ENCODE data around the gene DHDH. TPM values are rescaled to one million over a fixed set of nuclear protein-coding genes. Genes with fewer than 3 reads are reported as not detected.

Gene DHDH
- total RNA-seq, 1 experiment from 2014 or later, result 3.3 TPM

DNA sequence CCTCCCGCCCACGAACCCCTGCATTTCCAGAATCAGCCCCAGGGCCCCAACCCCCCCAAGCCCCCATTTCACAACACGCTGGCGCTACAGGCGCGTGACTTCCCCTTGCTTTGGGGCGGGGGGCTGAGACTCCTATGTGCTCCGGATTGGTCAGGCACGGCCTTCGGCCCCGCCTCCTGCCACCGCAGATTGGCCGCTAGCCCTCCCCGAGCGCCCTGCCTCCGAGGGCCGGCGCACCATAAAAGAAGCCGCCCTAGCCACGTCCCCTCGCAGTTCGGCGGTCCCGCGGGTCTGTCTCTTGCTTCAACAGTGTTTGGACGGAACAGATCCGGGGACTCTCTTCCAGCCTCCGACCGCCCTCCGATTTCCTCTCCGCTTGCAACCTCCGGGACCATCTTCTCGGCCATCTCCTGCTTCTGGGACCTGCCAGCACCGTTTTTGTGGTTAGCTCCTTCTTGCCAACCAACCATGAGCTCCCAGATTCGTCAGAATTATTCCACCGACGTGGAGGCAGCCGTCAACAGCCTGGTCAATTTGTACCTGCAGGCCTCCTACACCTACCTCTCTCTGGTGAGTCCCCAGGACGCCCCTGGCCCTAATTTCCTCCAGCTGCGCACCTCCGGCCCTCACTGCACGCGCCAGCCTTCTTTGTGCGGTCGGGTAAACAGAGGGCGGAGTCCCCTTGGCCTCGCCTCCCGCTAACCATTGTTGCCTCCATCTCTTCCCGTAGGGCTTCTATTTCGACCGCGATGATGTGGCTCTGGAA is 31.7 kb downstream of the DHDH start, which contains the start of gene FTL:
FTL (plus strand) TSS at position 270 of the 766 bp plus-strand sequence; CDS start at position 469, 199 bp downstream.
- no peaks in the 10 kb centered on the region for H3K27me3 Mint-ChIP-seq (ENCODE audit: insufficient read depth, unreplicated experiment)
- CTCF ChIA-PET, result no interaction called here

DNA sequence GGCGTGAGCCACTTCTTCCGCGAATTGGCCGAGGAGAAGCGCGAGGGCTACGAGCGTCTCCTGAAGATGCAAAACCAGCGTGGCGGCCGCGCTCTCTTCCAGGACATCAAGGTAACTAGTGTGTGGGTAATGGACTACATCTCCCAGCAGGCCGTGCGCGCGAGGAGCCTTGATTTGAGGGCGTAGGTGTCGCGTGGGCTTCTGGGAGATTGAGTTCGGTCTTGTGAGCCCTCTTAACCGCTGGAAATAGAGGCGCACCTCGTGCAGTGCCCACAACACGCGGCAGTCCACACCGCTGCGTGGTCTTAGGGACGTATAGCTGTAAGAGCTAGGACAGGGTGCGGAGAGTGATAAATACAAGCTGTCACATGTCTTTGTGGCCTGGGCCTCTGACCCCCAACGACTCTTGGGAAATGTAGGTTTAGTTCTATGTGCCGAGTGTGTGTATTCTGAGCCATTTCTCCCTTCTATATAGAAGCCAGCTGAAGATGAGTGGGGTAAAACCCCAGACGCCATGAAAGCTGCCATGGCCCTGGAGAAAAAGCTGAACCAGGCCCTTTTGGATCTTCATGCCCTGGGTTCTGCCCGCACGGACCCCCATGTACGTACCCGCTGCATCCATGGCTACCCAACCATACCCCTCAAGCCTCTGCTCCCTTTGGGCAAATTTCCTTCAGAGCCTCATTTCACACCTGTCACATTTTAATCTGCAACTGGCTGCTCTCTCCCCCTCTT is 32.5 kb downstream of the DHDH start:
- Mint-ChIP-seq H3K4me3 (ENCODE audit: unreplicated experiment) (peak overlapping the region; percentile 96), H3K9me3 (ENCODE audit: unreplicated experiment) (no peaks in the 10 kb centered on the region), H3K4me1 (ENCODE audit: low read depth, unreplicated experiment) (peaks cover 38% of the 10 kb centered on the region), H3K36me3 (ENCODE audit: insufficient read depth, unreplicated experiment) (peaks cover 100% of the 10 kb centered on the region), H3K27me3 (ENCODE audit: insufficient read depth, unreplicated experiment) (no peaks in the 10 kb centered on the region), H3K27ac (ENCODE audit: unreplicated experiment) (peak overlapping the region; percentile 96)
- ChIA-PET CTCF (interaction anchor here (2.1 kb wide), 1 partner anchor 27 kb away, joined by 8 read pairs; the partner anchor contains the start of genes GYS1 and RUVBL2), POLR2A (interaction anchor here (0.6 to 2.5 kb wide), 7 partner anchors 11 to 121 kb away, joined by 3 to 16 read pairs (median 4); partner anchors contain the start of genes GYS1, NUCB1 and RUVBL2)
- H3K27me3 ChIP-seq (replicated peaks; ENCODE audit: control insufficient read depth, insufficient read depth, low read length), result no peaks in the 10 kb centered on the region
- H3K4me1 ChIP-seq, result peaks cover 27% of the 10 kb centered on the region
- DNase-seq, result peak; percentile 79 to 84
- TF ChIP-seq, protein P1, sequence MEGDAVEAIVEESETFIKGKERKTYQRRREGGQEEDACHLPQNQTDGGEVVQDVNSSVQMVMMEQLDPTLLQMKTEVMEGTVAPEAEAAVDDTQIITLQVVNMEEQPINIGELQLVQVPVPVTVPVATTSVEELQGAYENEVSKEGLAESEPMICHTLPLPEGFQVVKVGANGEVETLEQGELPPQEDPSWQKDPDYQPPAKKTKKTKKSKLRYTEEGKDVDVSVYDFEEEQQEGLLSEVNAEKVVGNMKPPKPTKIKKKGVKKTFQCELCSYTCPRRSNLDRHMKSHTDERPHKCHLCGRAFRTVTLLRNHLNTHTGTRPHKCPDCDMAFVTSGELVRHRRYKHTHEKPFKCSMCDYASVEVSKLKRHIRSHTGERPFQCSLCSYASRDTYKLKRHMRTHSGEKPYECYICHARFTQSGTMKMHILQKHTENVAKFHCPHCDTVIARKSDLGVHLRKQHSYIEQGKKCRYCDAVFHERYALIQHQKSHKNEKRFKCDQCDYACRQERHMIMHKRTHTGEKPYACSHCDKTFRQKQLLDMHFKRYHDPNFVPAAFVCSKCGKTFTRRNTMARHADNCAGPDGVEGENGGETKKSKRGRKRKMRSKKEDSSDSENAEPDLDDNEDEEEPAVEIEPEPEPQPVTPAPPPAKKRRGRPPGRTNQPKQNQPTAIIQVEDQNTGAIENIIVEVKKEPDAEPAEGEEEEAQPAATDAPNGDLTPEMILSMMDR (IDR thresholded peaks at IDR 0.05; ENCODE audit: insufficient read depth in 1 of 2, low read depth in 1 of 2, low read length in 1 of 2, severe bottlenecking in 1 of 2, unreplicated experiment in 1 of 2), result no peak
- H3K9me3 ChIP-seq, result 0 out of 2 replicates have a peak, but pooled peaks cover 3% of the 10 kb centered on the region
- intact Hi-C loops (cut with micrococcal nuclease; ENCODE audit: unreplicated experiment), result no loop called here
- H3K36me3 ChIP-seq (ENCODE audit: control insufficient read depth, insufficient read depth, low read length), result peaks cover 13% of the 10 kb centered on the region
- peak overlapping the region; percentile 95 for H3K4me3 ChIP-seq (ENCODE audit: low read depth, low read length)
- BruUV-seq (replicated peaks), result TSS peak; percentile 84

More for the DNA sequence above, 31.7 kb downstream of the DHDH start, which contains the start of gene FTL:
- H3K36me3 Mint-ChIP-seq (ENCODE audit: insufficient read depth, unreplicated experiment), result peaks cover 96% of the 10 kb centered on the region
- no peaks in the 10 kb centered on the region for H3K27me3 ChIP-seq (replicated peaks; ENCODE audit: control insufficient read depth, insufficient read depth, low read length)
- H3K4me1 Mint-ChIP-seq (ENCODE audit: low read depth, unreplicated experiment), result peaks cover 40% of the 10 kb centered on the region
- TF ChIP-seq, protein P1 (IDR thresholded peaks at IDR 0.05; ENCODE audit: insufficient read depth in 1 of 2, low read depth in 1 of 2, low read length in 1 of 2, severe bottlenecking in 1 of 2, unreplicated experiment in 1 of 2), result no peak
- intact Hi-C loops (cut with micrococcal nuclease; ENCODE audit: unreplicated experiment), result no loop called here
- peak within 1 kb of the TSS; percentile 96 for H3K27ac Mint-ChIP-seq (ENCODE audit: unreplicated experiment)
- POLR2A ChIA-PET, result interaction anchor here (0.6 to 2.2 kb wide), 2 partner anchors 28 to 40 kb away, joined by 4 to 16 read pairs; partner anchors contain the start of genes GYS1 and RUVBL2
- peak; percentile 99 for DNase-seq
- no TSS peak for BruUV-seq (replicated peaks)
- no peaks in the 10 kb centered on the region for H3K9me3 Mint-ChIP-seq (ENCODE audit: unreplicated experiment)
- H3K4me3 Mint-ChIP-seq (ENCODE audit: unreplicated experiment), result peak within 1 kb of the TSS; percentile 96
- peak within 1 kb of the TSS; percentile 95 for H3K4me3 ChIP-seq (ENCODE audit: low read depth, low read length)
- H3K4me1 ChIP-seq, result peaks cover 31% of the 10 kb centered on the region
- 0 out of 2 replicates have a peak, but pooled peaks cover 3% of the 10 kb centered on the region for H3K9me3 ChIP-seq
- H3K36me3 ChIP-seq (ENCODE audit: control insufficient read depth, insufficient read depth, low read length), result peaks cover 13% of the 10 kb centered on the region
